ENCODE data around the gene FSIP1.

FSIP1 gene

GRCh38 chr15:39551476-39551875, 231.2 kb downstream of the FSIP1 start:
- Histone ChIP-seq H3K36me3 (ENCODE audit: control insufficient read depth in 2 of 2, insufficient read depth in 2 of 2, low read length in 2 of 2) (no peaks in the 10 kb centered on the region), H3K4me3 (ENCODE audit: low read length in 2 of 2) (no peak overlapping the region), H3K9ac (ENCODE audit: low read depth in 1 of 2, low read length in 2 of 2) (no peak overlapping the region), H3K4me1 (ENCODE audit: control insufficient read depth in 2 of 2, insufficient read depth in 2 of 2, low read length in 2 of 2) (peaks cover 0 to 10% of the 10 kb centered on the region in 2 donors), H3K27ac (ENCODE audit: low read depth in 2 of 2, low read length in 2 of 2) (no peak overlapping the region), H3K27me3 (ENCODE audit: control insufficient read depth in 2 of 2, insufficient read depth in 2 of 2, low read length in 2 of 2) (no peaks in the 10 kb centered on the region), H3K9me3 (ENCODE audit: control insufficient read depth in 2 of 2, low read length in 2 of 2) (no peaks in the 10 kb centered on the region)

Data from mucosa of rectum (tissue), 2 donors.